Neural progenitor cell (in vitro differentiated cells): ENCODE results near the gene FHL1. TPM values are rescaled to one million over a fixed set of nuclear protein-coding genes. Genes with fewer than 3 reads are reported as not detected.

Experiments
- DNase-seq: peaks from one replicate; pipeline ENCODE4 v3.0.0-alpha.2; 2016; ENCODE audit warnings: low spot score
- H2AFZ ChIP-seq: fragments of 200-600 bp; sonication (generic); replicated peaks from 2 replicates; pipeline ENCODE4 v1.6.1; 2016; ENCODE audit warnings: antibody characterized with exemption
- H3F3A ChIP-seq: fragments of 200-600 bp; sonication (generic); 2 replicates; pipeline ENCODE4 v1.6.1; 2016; ENCODE audit warnings: antibody characterized with exemption, low read depth
- H3K27ac ChIP-seq: fragments of 200-600 bp; sonication (generic); 2 replicates; pipeline ENCODE4 v1.5.1; 2016; ENCODE audit warnings: mild to moderate bottlenecking
- H3K27me3 ChIP-seq: fragments of 200-600 bp; sonication (generic); 2 replicates; pipeline ENCODE4 v1.6.1; 2016; ENCODE audit warnings: mild to moderate bottlenecking, moderate library complexity
- H3K36me3 ChIP-seq: fragments of 200-600 bp; sonication (generic); 2 replicates; pipeline ENCODE4 v1.5.1; 2016
- H3K4me1 ChIP-seq: fragments of 200-600 bp; sonication (generic); 2 replicates; pipeline ENCODE4 v1.6.1; 2016; ENCODE audit warnings: mixed run types
- H3K4me2 ChIP-seq: fragments of 200-600 bp; sonication (generic); 2 replicates; pipeline ENCODE4 v1.6.1; 2016
- H3K4me3 ChIP-seq: fragments of 200-600 bp; sonication (generic); 2 replicates; pipeline ENCODE4 v1.5.1; 2016
- H3K79me2 ChIP-seq: fragments of 200-600 bp; sonication (generic); 2 replicates; pipeline ENCODE4 v1.6.1; 2016; ENCODE audit warnings: low read depth
- H3K9ac ChIP-seq: fragments of 200-600 bp; sonication (generic); 2 replicates; pipeline ENCODE4 v1.6.1; 2016
- H3K9me3 ChIP-seq: fragments of 200-600 bp; sonication (generic); 2 replicates; pipeline ENCODE4 v1.5.1; 2016; ENCODE audit warnings: low read depth
- H4K20me1 ChIP-seq: fragments of 200-600 bp; sonication (generic); 2 replicates; pipeline ENCODE4 v1.6.1; 2016; ENCODE audit warnings: low read depth
- H3K27ac Mint-ChIP-seq: 3 replicates; pipeline ENCODE4 v1.8.0; 2021; ENCODE audit warnings: mixed read lengths
- H3K27me3 Mint-ChIP-seq: 2 replicates; pipeline ENCODE4 v1.8.0; 2022; ENCODE audit warnings: low read depth, mild to moderate bottlenecking, inconsistent platforms, moderate library complexity, mixed read lengths; ENCODE audit not compliant: insufficient read depth
- H3K36me3 Mint-ChIP-seq: 3 replicates; pipeline ENCODE4 v1.8.0; 2021; ENCODE audit warnings: mixed read lengths
- H3K4me1 Mint-ChIP-seq: 3 replicates; pipeline ENCODE4 v1.8.0; 2021; ENCODE audit warnings: mixed read lengths
- H3K4me3 Mint-ChIP-seq: 3 replicates; pipeline ENCODE4 v1.8.0; 2021; ENCODE audit warnings: mild to moderate bottlenecking, moderate library complexity, mixed read lengths
- H3K9me3 Mint-ChIP-seq: 3 replicates; pipeline ENCODE4 v1.8.0; 2020; ENCODE audit warnings: mixed read lengths
- EZH2 ChIP-seq: fragments of 200-600 bp; sonication (generic); IDR thresholded peaks from 2 replicates; pipeline ENCODE4 v1.6.1; 2017; ENCODE audit warnings: antibody characterized with exemption, mild to moderate bottlenecking, moderate library complexity
- EZH2phosphoT487 ChIP-seq: fragments of 200-600 bp; sonication (generic); IDR thresholded peaks from 2 replicates; pipeline ENCODE4 v1.6.1; 2017; ENCODE audit warnings: antibody characterized with exemption
- total RNA-seq: library from RNA; depleted of rRNA; stranded (reverse); fragments of >200 nt; gene quantifications from 2 replicates; pipeline ENCODE4 v1.2.3, GENCODE V29; 2015; ENCODE audit warnings: low replicate concordance
- TF ChIP-seq, protein P1 (sequence below): fragments of 200-600 bp; sonication (generic); IDR thresholded peaks from 2 replicates; pipeline ENCODE4 v1.5.1; 2017; ENCODE audit warnings: antibody characterized with exemption, mild to moderate bottlenecking

Gene FHL1
- total RNA-seq, 1 donor from 2014 or later = 67.6 TPM

DNA sequence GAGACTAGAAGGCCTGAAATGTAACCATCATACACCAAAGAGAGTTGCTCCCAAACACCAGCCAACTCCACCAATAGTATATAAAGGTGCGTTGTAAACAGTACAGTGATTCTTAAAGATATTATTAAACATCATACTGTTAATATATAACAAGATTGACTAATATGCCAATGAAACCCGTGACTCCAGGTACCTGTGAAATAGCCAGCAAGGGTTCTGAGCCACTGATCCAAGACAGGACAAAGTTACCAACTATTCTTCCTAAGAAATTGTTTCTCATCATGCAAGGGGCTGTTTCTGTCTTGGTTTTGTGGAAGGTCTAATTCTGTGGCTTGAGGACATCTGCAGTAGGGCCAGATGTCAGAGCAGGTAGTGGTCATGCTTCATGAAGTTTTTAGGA is 47.2 kb downstream of the FHL1 start:
- H3K79me2 ChIP-seq = no peaks in the 10 kb centered on the region
- no peaks in the 10 kb centered on the region for H3K27me3 Mint-ChIP-seq
- no peak overlapping the region for H3K4me3 Mint-ChIP-seq
- H3K4me1 ChIP-seq = no peaks in the 10 kb centered on the region
- peaks cover 7% of the 10 kb centered on the region for H3K9me3 ChIP-seq
- no peaks in the 10 kb centered on the region for H3K36me3 Mint-ChIP-seq
- H3K4me2 ChIP-seq = no peak overlapping the region
- H3K27ac Mint-ChIP-seq = no peak overlapping the region
- no peaks in the 10 kb centered on the region for H3K4me1 Mint-ChIP-seq
- no peaks in the 10 kb centered on the region for H3K9me3 Mint-ChIP-seq
- no peaks in the 10 kb centered on the region for H3K27me3 ChIP-seq
- no peak overlapping the region for H3K9ac ChIP-seq
- H4K20me1 ChIP-seq = no peaks in the 10 kb centered on the region
- H3K4me3 ChIP-seq = no peak overlapping the region
- no peaks in the 10 kb centered on the region for H3F3A ChIP-seq
- H3K27ac ChIP-seq = no peak overlapping the region
- no peak for TF ChIP-seq EZH2
- TF ChIP-seq, protein P1, sequence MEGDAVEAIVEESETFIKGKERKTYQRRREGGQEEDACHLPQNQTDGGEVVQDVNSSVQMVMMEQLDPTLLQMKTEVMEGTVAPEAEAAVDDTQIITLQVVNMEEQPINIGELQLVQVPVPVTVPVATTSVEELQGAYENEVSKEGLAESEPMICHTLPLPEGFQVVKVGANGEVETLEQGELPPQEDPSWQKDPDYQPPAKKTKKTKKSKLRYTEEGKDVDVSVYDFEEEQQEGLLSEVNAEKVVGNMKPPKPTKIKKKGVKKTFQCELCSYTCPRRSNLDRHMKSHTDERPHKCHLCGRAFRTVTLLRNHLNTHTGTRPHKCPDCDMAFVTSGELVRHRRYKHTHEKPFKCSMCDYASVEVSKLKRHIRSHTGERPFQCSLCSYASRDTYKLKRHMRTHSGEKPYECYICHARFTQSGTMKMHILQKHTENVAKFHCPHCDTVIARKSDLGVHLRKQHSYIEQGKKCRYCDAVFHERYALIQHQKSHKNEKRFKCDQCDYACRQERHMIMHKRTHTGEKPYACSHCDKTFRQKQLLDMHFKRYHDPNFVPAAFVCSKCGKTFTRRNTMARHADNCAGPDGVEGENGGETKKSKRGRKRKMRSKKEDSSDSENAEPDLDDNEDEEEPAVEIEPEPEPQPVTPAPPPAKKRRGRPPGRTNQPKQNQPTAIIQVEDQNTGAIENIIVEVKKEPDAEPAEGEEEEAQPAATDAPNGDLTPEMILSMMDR = no peak
- no peak for TF ChIP-seq EZH2phosphoT487
- H2AFZ ChIP-seq = no peak overlapping the region
- no peaks in the 10 kb centered on the region for H3K36me3 ChIP-seq
- no peak for DNase-seq

DNA sequence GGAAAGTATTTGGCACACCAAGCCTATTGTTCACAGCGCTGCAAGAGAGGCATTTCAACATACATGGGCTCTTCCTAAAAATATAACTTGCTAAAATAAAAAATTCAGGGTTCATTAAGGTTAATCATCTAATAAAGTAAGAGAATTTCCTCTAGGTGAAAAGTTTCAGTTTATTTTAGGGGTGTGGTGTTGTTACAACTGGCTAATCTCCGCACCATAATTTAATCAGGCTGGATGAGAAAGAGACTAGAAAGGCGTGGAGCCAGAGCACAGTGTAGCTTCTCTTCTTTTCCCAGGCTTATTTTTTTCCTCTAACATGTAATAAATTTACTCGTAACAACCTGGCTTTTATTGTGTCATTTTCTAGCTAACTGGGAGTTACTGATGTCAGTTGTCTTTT is 47.9 kb downstream of the FHL1 start:
- Histone ChIP-seq H3K36me3 (no peaks in the 10 kb centered on the region), H3K27ac (no peak overlapping the region), H3K79me2 (no peaks in the 10 kb centered on the region), H3K27me3 (no peaks in the 10 kb centered on the region), H3K9me3 (peaks cover 7% of the 10 kb centered on the region), H3K9ac (no peak overlapping the region), H4K20me1 (no peaks in the 10 kb centered on the region), H3K4me3 (no peak overlapping the region), H3K4me2 (no peak overlapping the region), H2AFZ (no peak overlapping the region), H3F3A (no peaks in the 10 kb centered on the region), H3K4me1 (no peaks in the 10 kb centered on the region)
- H3K36me3 Mint-ChIP-seq = no peaks in the 10 kb centered on the region
- no peaks in the 10 kb centered on the region for H3K27me3 Mint-ChIP-seq
- H3K4me1 Mint-ChIP-seq = no peaks in the 10 kb centered on the region
- H3K4me3 Mint-ChIP-seq = no peak overlapping the region
- H3K9me3 Mint-ChIP-seq = no peaks in the 10 kb centered on the region
- no peak overlapping the region for H3K27ac Mint-ChIP-seq
- TF ChIP-seq EZH2 (no peak), EZH2phosphoT487 (no peak)
- TF ChIP-seq, protein P1 = no peak
- DNase-seq = no peak

DNA sequence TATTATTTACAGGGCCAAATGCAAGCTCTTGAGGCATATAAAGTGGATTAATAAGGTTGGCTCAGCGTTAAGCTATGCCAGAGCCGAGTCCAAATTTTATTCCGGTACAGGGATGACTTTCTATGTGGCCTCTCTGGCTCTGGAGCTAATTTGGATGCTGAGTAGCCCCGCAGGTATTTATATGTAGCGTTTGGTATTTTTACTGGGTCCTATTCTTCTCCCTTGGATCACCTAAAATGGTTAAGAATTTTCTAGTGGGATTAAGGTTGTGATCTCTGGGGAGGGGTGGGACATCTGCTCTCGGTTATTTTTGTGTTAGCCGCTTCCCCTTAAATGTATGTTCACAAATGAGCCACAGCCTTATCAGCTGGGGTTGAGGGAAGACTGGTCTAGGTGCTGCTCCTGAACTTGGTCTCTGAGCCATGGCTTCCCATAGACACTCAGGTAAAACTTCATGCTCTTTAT is 49.4 kb downstream of the FHL1 start:
- no peaks in the 10 kb centered on the region for H3F3A ChIP-seq
- H4K20me1 ChIP-seq = no peaks in the 10 kb centered on the region
- no peak overlapping the region for H2AFZ ChIP-seq
- H3K27ac ChIP-seq = no peak overlapping the region
- H3K9me3 ChIP-seq = peaks cover 7% of the 10 kb centered on the region
- no peaks in the 10 kb centered on the region for H3K27me3 ChIP-seq
- TF ChIP-seq, protein P1 = no peak
- TF ChIP-seq EZH2 = no peak
- TF ChIP-seq EZH2phosphoT487 = no peak
- no peaks in the 10 kb centered on the region for H3K27me3 Mint-ChIP-seq
- H3K4me1 ChIP-seq = no peaks in the 10 kb centered on the region
- no peaks in the 10 kb centered on the region for H3K79me2 ChIP-seq
- no peak overlapping the region for H3K4me2 ChIP-seq
- no peak overlapping the region for H3K9ac ChIP-seq
- H3K9me3 Mint-ChIP-seq = peaks cover 2% of the 10 kb centered on the region
- peaks cover 3% of the 10 kb centered on the region for H3K36me3 Mint-ChIP-seq
- DNase-seq = no peak
- no peak overlapping the region for H3K4me3 Mint-ChIP-seq
- H3K4me1 Mint-ChIP-seq = peaks cover 4% of the 10 kb centered on the region
- H3K4me3 ChIP-seq = no peak overlapping the region
- no peak overlapping the region for H3K27ac Mint-ChIP-seq
- H3K36me3 ChIP-seq = no peaks in the 10 kb centered on the region
